ENCODE data around the gene SHC1. TPM values are rescaled to one million over a fixed set of nuclear protein-coding genes. Genes with fewer than 3 reads are reported as not detected.

Gene SHC1
- total and polyA plus RNA-seq, 8 donors = 120 to 148 (median 132) TPM

GRCh38 chr1:155014709-155015508 is 44.4 kb upstream of the SHC1 start:
- ATAC-seq (no peak), DNase-seq (no peak)
- Histone ChIP-seq H3K36me3 (peaks cover 0 to 65% of the 10 kb centered on the region in 2 donors), H3K9me3 (no peaks in the 10 kb centered on the region), H3K27ac (peak overlapping the region in 1 of 2 donors; percentile 78), H3K27me3 (no peaks in the 10 kb centered on the region), H3K4me3 (no peak overlapping the region), H3K4me1 (peaks cover 33 to 90% of the 10 kb centered on the region in 2 donors)
- intact Hi-C loops (cut with DNase I) = no loop called here
- TF ChIP-seq CTCF (IDR thresholded peaks at IDR 0.05) = no peak

- H3K4me3 ChIP-seq = no peak overlapping the region
- peaks cover 29 to 99% of the 10 kb centered on the region in 2 donors for H3K4me1 ChIP-seq
- DNase-seq = no peak
- H3K36me3 ChIP-seq = peaks cover 0 to 56% of the 10 kb centered on the region in 2 donors
- no peaks in the 10 kb centered on the region for H3K27me3 ChIP-seq
- H3K27ac ChIP-seq = peak overlapping the region in 1 of 2 donors; percentile 95
- intact Hi-C loops (cut with DNase I) = no loop called here
- no peak for TF ChIP-seq CTCF (IDR thresholded peaks at IDR 0.05)
- no peak for ATAC-seq
- H3K9me3 ChIP-seq = no peaks in the 10 kb centered on the region
Measured at GRCh38 chr1:155013632-155014031, 43.1 kb upstream of the SHC1 start.

GRCh38 chr1:155012776-155013602 is 42.4 kb upstream of the SHC1 start:
- ATAC-seq = no peak
- peak overlapping the region; percentile 39 to 95 for H3K27ac ChIP-seq
- no peaks in the 10 kb centered on the region for H3K27me3 ChIP-seq
- TF ChIP-seq CTCF (IDR thresholded peaks at IDR 0.05) = no peak
- H3K4me3 ChIP-seq = no peak overlapping the region
- intact Hi-C loops (cut with DNase I) = no loop called here
- DNase-seq = no peak
- peaks cover 30 to 97% of the 10 kb centered on the region in 2 donors for H3K4me1 ChIP-seq
- H3K36me3 ChIP-seq = peaks cover 0 to 50% of the 10 kb centered on the region in 2 donors
- H3K9me3 ChIP-seq = no peaks in the 10 kb centered on the region

- TF ChIP-seq CTCF (IDR thresholded peaks at IDR 0.05) = no peak
- Histone ChIP-seq H3K27me3 (no peaks in the 10 kb centered on the region), H3K36me3 (peaks cover 0 to 44% of the 10 kb centered on the region in 2 donors), H3K9me3 (no peaks in the 10 kb centered on the region), H3K4me1 (peaks cover 29 to 97% of the 10 kb centered on the region in 2 donors), H3K4me3 (no peak overlapping the region), H3K27ac (peak overlapping the region; percentile 39 to 95)
- ATAC-seq (peak; percentile 75), DNase-seq (peak in 2 of 4 donors; percentile 80 to 86)
- intact Hi-C loops (cut with DNase I) = no loop called here
Measured at GRCh38 chr1:155012026-155012546, 41.5 kb upstream of the SHC1 start.

Measured in left lung (tissue), 10 donors.